ENCODE data around the gene TMEM181. TPM values are rescaled to one million over a fixed set of nuclear protein-coding genes. Genes with fewer than 3 reads are reported as not detected.

Gene TMEM181
- total and polyA plus RNA-seq, 2 of the 13 experiments (the other 11 are each of a cell fraction or from before 2014, with no cell fraction given) = 59.1 to 108 TPM

GRCh38 chr6:158560836-158561320, 987 bp downstream of the TMEM181 start (continued):
- TF ChIP-seq ZHX2 (IDR thresholded peaks at IDR 0.05; ENCODE audit: low read depth) (no peak), ZHX2 (CRISPR knock-in tag; IDR thresholded peaks at IDR 0.05; ENCODE audit: borderline replicate concordance) (no peak), KLF9 (CRISPR knock-in tag; IDR thresholded peaks at IDR 0.05; ENCODE audit: low read depth) (no peak), ZNF326 (CRISPR knock-in tag; IDR thresholded peaks at IDR 0.05; ENCODE audit: borderline replicate concordance) (no peak), PBX2 (CRISPR knock-in tag; IDR thresholded peaks at IDR 0.05) (no peak), SP140L (CRISPR knock-in tag; IDR thresholded peaks at IDR 0.05; ENCODE audit: borderline replicate concordance) (no peak; the same call in 1 of the 2 replicates), ZFP41 (CRISPR knock-in tag; IDR thresholded peaks at IDR 0.05; ENCODE audit: borderline replicate concordance) (no peak), ZBED4 (CRISPR knock-in tag; IDR thresholded peaks at IDR 0.05; ENCODE audit: borderline replicate concordance) (no peak), BRD4 (CRISPR knock-in tag; IDR thresholded peaks at IDR 0.05) (no peak), ZNF205 (CRISPR knock-in tag; IDR thresholded peaks at IDR 0.05) (no peak), ZNF574 (CRISPR knock-in tag; IDR thresholded peaks at IDR 0.05) (no peak), ZNF878 (CRISPR knock-in tag; IDR thresholded peaks at IDR 0.05) (no peak), TRIM22 (IDR thresholded peaks at IDR 0.05) (no peak), ZFP36L1 (CRISPR knock-in tag; IDR thresholded peaks at IDR 0.05) (no peak), ZNF33A (CRISPR knock-in tag; IDR thresholded peaks at IDR 0.05; ENCODE audit: borderline replicate concordance) (0 out of 2 replicates have a peak, but pooled peaks have one; percentile 42)

Data from HepG2 (cell line).